A673 (cell line): Measurements from ENCODE around the gene RNF5. TPM values are rescaled to one million over a fixed set of nuclear protein-coding genes. Genes with fewer than 3 reads are reported as not detected.

Source experiments
- BruUV-seq: library from RNA; stranded (reverse); fragments of 400-500 nt; replicated peaks from 2 replicates; lab custom pipeline; 2021; lab: Mats Ljungman, UMichigan
- CTCF ChIA-PET: fragments of 300-600 bp; sonication (Branson Sonifier 250); formaldehyde crosslinking; loops from one replicate; lab custom pipeline; 2022; ENCODE audit warnings: antibody characterized with exemption; lab: Charles Lee
- POLR2A ChIA-PET: fragments of 300-600 bp; sonication (Branson Sonifier 250); formaldehyde crosslinking; loops from one replicate; lab custom pipeline; 2022; ENCODE audit warnings: antibody characterized with exemption; ENCODE audit not compliant: low non-redundant PET; lab: Charles Lee
- DNase-seq: peaks from one replicate; pipeline ENCODE4 v3.0.0-alpha.2; 2015; ENCODE audit warnings: low spot score
- H3K27ac ChIP-seq: fragments of 200-600 bp; sonication (generic); 2 replicates; pipeline ENCODE4 v1.5.1; 2016; ENCODE audit warnings: mixed run types, low read depth, mild to moderate bottlenecking, mixed read lengths, antibody characterized with exemption, low read length; ENCODE audit not compliant: poor library complexity, severe bottlenecking
- H3K27me3 ChIP-seq: fragments of 200-600 bp; sonication (generic); replicated peaks from 2 replicates; pipeline ENCODE4 v1.6.1; 2017; ENCODE audit warnings: mixed run types, low read depth, mild to moderate bottlenecking, mixed read lengths, antibody characterized with exemption, low read length; ENCODE audit not compliant: insufficient read depth, poor library complexity
- H3K36me3 ChIP-seq: fragments of 200-600 bp; sonication (generic); 2 replicates; pipeline ENCODE4 v1.6.1; 2016; ENCODE audit warnings: mixed run types, mild to moderate bottlenecking, mixed read lengths, antibody characterized with exemption, low read length; ENCODE audit not compliant: insufficient read depth, poor library complexity, severe bottlenecking
- H3K4me1 ChIP-seq: fragments of 200-600 bp; sonication (generic); 2 replicates; pipeline ENCODE4 v1.6.1; 2017; ENCODE audit warnings: mixed run types, mild to moderate bottlenecking, mixed read lengths, antibody characterized with exemption, low read length; ENCODE audit not compliant: insufficient read depth, poor library complexity, severe bottlenecking
- H3K4me3 ChIP-seq: fragments of 200-600 bp; sonication (generic); 2 replicates; pipeline ENCODE4 v1.5.1; 2016; ENCODE audit warnings: low read depth, mixed run types, mild to moderate bottlenecking, mixed read lengths, low read length; ENCODE audit not compliant: poor library complexity, severe bottlenecking
- H3K9me3 ChIP-seq: fragments of 200-600 bp; sonication (generic); 2 replicates; pipeline ENCODE4 v1.6.1; 2016; ENCODE audit warnings: mixed run types, low read depth, mild to moderate bottlenecking, mixed read lengths, antibody characterized with exemption, low read length; ENCODE audit not compliant: poor library complexity, severe bottlenecking
- CTCF ChIP-seq: fragments of 300-800, 200-600 bp; sonication (generic); conservative IDR thresholded peaks from 2 replicates; pipeline ENCODE4 v1.5.1; 2017; ENCODE audit warnings: low read depth, mild to moderate bottlenecking, antibody characterized with exemption, low read length, moderate library complexity, mixed read lengths
- EZH2 ChIP-seq: fragments of 200-600 bp; sonication (generic); IDR thresholded peaks from 2 replicates; pipeline ENCODE4 v1.6.1; 2017; ENCODE audit warnings: borderline replicate concordance, low read depth, mild to moderate bottlenecking, mixed read lengths, antibody characterized with exemption, low read length; ENCODE audit not compliant: poor library complexity, severe bottlenecking
- intact Hi-C: fragments of 100-400 bp; cut with micrococcal nuclease; formaldehyde crosslinking; loops from one replicate; pipeline ENCODE4 v1.10.0; 2022; ENCODE audit not compliant: unreplicated experiment
- total RNA-seq: library from RNA; stranded (reverse); gene quantifications from 2 replicates; pipeline ENCODE4 v1.2.3, GENCODE V29; 2021

The RNF5 gene
- total RNA-seq, 1 experiment from 2014 or later, result 62.9 TPM

DNA sequence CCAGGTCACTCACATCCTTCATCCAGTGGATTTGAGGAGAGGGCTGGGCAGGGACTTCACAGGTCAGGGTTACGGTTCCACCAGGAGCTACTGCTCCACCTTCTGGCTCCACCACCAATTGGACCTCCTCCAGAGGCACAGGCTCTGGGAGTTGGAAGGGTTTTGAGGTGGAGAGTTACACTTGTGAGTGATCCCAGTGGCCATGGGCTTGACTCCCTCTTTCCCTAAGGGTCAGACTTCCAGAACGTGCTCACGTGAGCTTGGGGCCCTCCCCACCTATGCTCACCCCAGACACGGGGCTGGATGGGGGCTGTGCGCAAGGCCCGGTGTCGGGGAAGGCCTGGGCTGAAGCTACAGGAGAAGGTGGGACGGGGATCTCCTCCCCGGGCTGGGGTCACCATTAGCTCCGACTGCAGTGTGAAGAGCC lies 4.4 kb downstream of the RNF5 start:
- Histone ChIP-seq H3K36me3 (peaks cover 40% of the 10 kb centered on the region), H3K27ac (peak overlapping the region; percentile 37), H3K4me1 (peaks cover 7% of the 10 kb centered on the region), H3K9me3 (no peaks in the 10 kb centered on the region), H3K4me3 (no peak overlapping the region), H3K27me3 (no peaks in the 10 kb centered on the region)
- TF ChIP-seq EZH2, result no peak
- TF ChIP-seq CTCF, result no peak
- no TSS peak for BruUV-seq
- DNase-seq, result no peak
- ChIA-PET CTCF (no interaction called here), POLR2A (no interaction called here)
- intact Hi-C loops, result no loop called here

GRCh38 chr6:32183030-32183429 lies 4.8 kb downstream of the RNF5 start:
- Histone ChIP-seq H3K36me3 (peaks cover 45% of the 10 kb centered on the region), H3K27me3 (no peaks in the 10 kb centered on the region), H3K4me1 (peaks cover 7% of the 10 kb centered on the region), H3K27ac (peak overlapping the region; percentile 37), H3K9me3 (no peaks in the 10 kb centered on the region), H3K4me3 (no peak overlapping the region)
- DNase-seq, result no peak
- BruUV-seq, result no TSS peak
- intact Hi-C loops, result no loop called here
- TF ChIP-seq CTCF (no peak), EZH2 (no peak)
- ChIA-PET POLR2A (no interaction called here), CTCF (no interaction called here)

- Histone ChIP-seq H3K36me3 (peaks cover 45% of the 10 kb centered on the region), H3K27ac (peak overlapping the region; percentile 37), H3K4me1 (peaks cover 7% of the 10 kb centered on the region), H3K4me3 (no peak overlapping the region), H3K27me3 (no peaks in the 10 kb centered on the region), H3K9me3 (no peaks in the 10 kb centered on the region)
- CTCF ChIA-PET, result no interaction called here
- no peak for TF ChIP-seq EZH2
- no peak for TF ChIP-seq CTCF
- intact Hi-C loops, result no loop called here
- POLR2A ChIA-PET, result no interaction called here
- BruUV-seq, result no TSS peak
- DNase-seq, result no peak
Observed at GRCh38 chr6:32183483-32184083, 5.4 kb downstream of the RNF5 start.
